Measurements from ENCODE around the gene NTM. TPM values are rescaled to one million over a fixed set of nuclear protein-coding genes. Genes with fewer than 3 reads are reported as not detected.

The NTM gene
- total RNA-seq, 4 donors from 2014 or later, result 0.78 to 1.1 (median 0.88) TPM; not detected in 1

- Histone ChIP-seq H3K4me1 (no peaks in the 10 kb centered on the region), H3K36me3 (no peaks in the 10 kb centered on the region), H3K9me3 (no peaks in the 10 kb centered on the region), H3K4me3 (replicated peaks in 1 of 3) (no peak overlapping the region), H3K27ac (no peak overlapping the region), H3K27me3 (no peaks in the 10 kb centered on the region)
- intact Hi-C loops (cut with DNase I), result no loop called here
- no peak for DNase-seq
- 68 to 71% methylated on average over 9 of the region's 9 CpGs for WGBS, 2 donors
- TF ChIP-seq POLR2A (IDR thresholded peaks at IDR 0.05) (no peak), CTCF (IDR thresholded peaks at IDR 0.05) (no peak)
These were observed 962.1 kb downstream of the NTM start for GRCh38 chr11:132332521-132332920.

- H3K4me1 ChIP-seq, result no peaks in the 10 kb centered on the region
- intact Hi-C loops (cut with DNase I), result no loop called here
- WGBS, 2 donors, result 94% methylated on average over 15 of the region's 15 CpGs
- DNase-seq, result no peak
- no peaks in the 10 kb centered on the region for H3K36me3 ChIP-seq
- no peaks in the 10 kb centered on the region for H3K27me3 ChIP-seq
- H3K9me3 ChIP-seq, result no peaks in the 10 kb centered on the region
- H3K27ac ChIP-seq, result no peak overlapping the region
- TF ChIP-seq CTCF (IDR thresholded peaks at IDR 0.05) (no peak), POLR2A (IDR thresholded peaks at IDR 0.05) (no peak)
- no peak overlapping the region for H3K4me3 ChIP-seq (replicated peaks in 1 of 3)
These were observed 964.4 kb downstream of the NTM start for GRCh38 chr11:132334769-132335280.

- no peaks in the 10 kb centered on the region for H3K4me1 ChIP-seq
- intact Hi-C loops (cut with DNase I), result no loop called here
- no peak overlapping the region for H3K27ac ChIP-seq
- H3K27me3 ChIP-seq, result no peaks in the 10 kb centered on the region
- no peak overlapping the region for H3K4me3 ChIP-seq (replicated peaks in 1 of 3)
- no peak for TF ChIP-seq CTCF (IDR thresholded peaks at IDR 0.05)
- no peak for TF ChIP-seq POLR2A (IDR thresholded peaks at IDR 0.05)
- 89 to 94% methylated on average over 14 of the region's 14 CpGs for WGBS, 2 donors
- no peak for DNase-seq
- no peaks in the 10 kb centered on the region for H3K36me3 ChIP-seq
- no peaks in the 10 kb centered on the region for H3K9me3 ChIP-seq
These were observed 964.9 kb downstream of the NTM start for GRCh38 chr11:132335311-132335710.

- WGBS, 2 donors, result 88 to 91% methylated on average over 12 of the region's 12 CpGs
- Histone ChIP-seq H3K4me3 (replicated peaks in 1 of 3) (no peak overlapping the region), H3K27ac (no peak overlapping the region), H3K4me1 (no peaks in the 10 kb centered on the region), H3K36me3 (no peaks in the 10 kb centered on the region), H3K27me3 (no peaks in the 10 kb centered on the region), H3K9me3 (no peaks in the 10 kb centered on the region)
- intact Hi-C loops (cut with DNase I), result no loop called here
- DNase-seq, result no peak
- TF ChIP-seq POLR2A (IDR thresholded peaks at IDR 0.05) (no peak), CTCF (IDR thresholded peaks at IDR 0.05) (no peak)
These were observed 966.5 kb downstream of the NTM start for GRCh38 chr11:132336781-132337535.

- no peaks in the 10 kb centered on the region for H3K9me3 ChIP-seq
- TF ChIP-seq POLR2A (IDR thresholded peaks at IDR 0.05) (no peak), CTCF (IDR thresholded peaks at IDR 0.05) (no peak)
- H3K36me3 ChIP-seq, result no peaks in the 10 kb centered on the region
- intact Hi-C loops (cut with DNase I), result no loop called here
- H3K27ac ChIP-seq, result no peak overlapping the region
- H3K27me3 ChIP-seq, result no peaks in the 10 kb centered on the region
- H3K4me1 ChIP-seq, result no peaks in the 10 kb centered on the region
- no peak overlapping the region for H3K4me3 ChIP-seq (replicated peaks in 1 of 3)
- no peak for DNase-seq
- 65 to 70% methylated on average over 2 of the region's 2 CpGs for WGBS, 2 donors
These were observed 967.5 kb downstream of the NTM start for GRCh38 chr11:132337819-132338416.
